ENCODE measurements around the gene KCNJ9. TPM values are rescaled to one million over a fixed set of nuclear protein-coding genes. Genes with fewer than 3 reads are reported as not detected.
A peak's percentile ranks its signal among the peaks of the same experiment; 100 is the strongest.

Gene KCNJ9
- total RNA-seq, 2 donors from 2014 or later, result not detected

DNA sequence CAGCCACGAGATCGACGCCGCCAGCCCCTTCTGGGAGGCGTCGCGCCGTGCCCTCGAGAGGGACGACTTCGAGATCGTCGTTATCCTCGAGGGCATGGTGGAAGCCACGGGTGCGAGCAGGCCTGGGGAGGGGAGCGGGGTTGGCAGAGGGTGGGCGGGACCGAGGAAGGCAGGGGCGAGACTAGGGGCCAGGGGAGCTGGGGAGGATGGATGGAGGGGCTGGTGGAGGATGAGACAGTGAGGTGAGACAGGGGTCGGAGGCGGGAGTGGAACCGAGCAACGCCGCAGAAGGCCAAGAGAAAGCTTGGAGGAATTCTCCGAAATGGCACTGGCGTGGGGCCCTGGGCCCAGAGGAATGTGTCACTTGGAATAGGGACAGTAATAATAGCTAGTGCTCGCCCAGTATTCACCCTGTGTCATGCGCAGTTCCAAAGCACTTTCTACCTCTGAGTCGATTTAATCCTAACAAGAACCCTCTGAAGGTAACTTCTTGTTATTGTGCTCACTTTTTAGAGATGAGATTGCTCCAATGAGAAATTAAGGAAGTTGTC is 3.5 kb downstream of the KCNJ9 start:
- TF ChIP-seq, protein P1, sequence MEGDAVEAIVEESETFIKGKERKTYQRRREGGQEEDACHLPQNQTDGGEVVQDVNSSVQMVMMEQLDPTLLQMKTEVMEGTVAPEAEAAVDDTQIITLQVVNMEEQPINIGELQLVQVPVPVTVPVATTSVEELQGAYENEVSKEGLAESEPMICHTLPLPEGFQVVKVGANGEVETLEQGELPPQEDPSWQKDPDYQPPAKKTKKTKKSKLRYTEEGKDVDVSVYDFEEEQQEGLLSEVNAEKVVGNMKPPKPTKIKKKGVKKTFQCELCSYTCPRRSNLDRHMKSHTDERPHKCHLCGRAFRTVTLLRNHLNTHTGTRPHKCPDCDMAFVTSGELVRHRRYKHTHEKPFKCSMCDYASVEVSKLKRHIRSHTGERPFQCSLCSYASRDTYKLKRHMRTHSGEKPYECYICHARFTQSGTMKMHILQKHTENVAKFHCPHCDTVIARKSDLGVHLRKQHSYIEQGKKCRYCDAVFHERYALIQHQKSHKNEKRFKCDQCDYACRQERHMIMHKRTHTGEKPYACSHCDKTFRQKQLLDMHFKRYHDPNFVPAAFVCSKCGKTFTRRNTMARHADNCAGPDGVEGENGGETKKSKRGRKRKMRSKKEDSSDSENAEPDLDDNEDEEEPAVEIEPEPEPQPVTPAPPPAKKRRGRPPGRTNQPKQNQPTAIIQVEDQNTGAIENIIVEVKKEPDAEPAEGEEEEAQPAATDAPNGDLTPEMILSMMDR (IDR thresholded peaks at IDR 0.05), result no peak
- no peak for TF ChIP-seq POLR2A (IDR thresholded peaks at IDR 0.05)
- DNase-seq (no peak), ATAC-seq (no peak)
- intact Hi-C loops (cut with DNase I), result loop anchor here (5.0 kb wide), 2 partner anchors 33 to 143 kb away; no protein-coding TSS in a partner anchor
- no peak overlapping the region for H3K27ac ChIP-seq
- H3K4me3 ChIP-seq, result no peak overlapping the region
- peaks cover 0 to 14% of the 10 kb centered on the region in 2 donors for H3K27me3 ChIP-seq
- peaks cover 15% of the 10 kb centered on the region for H3K4me1 ChIP-seq
- no peaks in the 10 kb centered on the region for H3K9me3 ChIP-seq
- WGBS, 2 donors, result 69 to 84% methylated on average over 23 to 26 of the region's 30 CpGs
- H3K36me3 ChIP-seq (replicated peaks in 1 of 2; ENCODE audit: insufficient read depth in 1 of 2, low read depth in 2 of 2), result no peaks in the 10 kb centered on the region

GRCh38 chr1:160085686-160086455 is 4.5 kb downstream of the KCNJ9 start:
- DNase-seq (peak; percentile 77 to 87 (median 81)), ATAC-seq (peak; percentile 43)
- H3K4me3 ChIP-seq, result no peak overlapping the region
- peaks cover 15% of the 10 kb centered on the region for H3K4me1 ChIP-seq
- H3K9me3 ChIP-seq, result no peaks in the 10 kb centered on the region
- H3K27me3 ChIP-seq, result peaks cover 0 to 8% of the 10 kb centered on the region in 2 donors
- no peak overlapping the region for H3K27ac ChIP-seq
- intact Hi-C loops (cut with DNase I), result loop anchor here (5.0 kb wide), 2 partner anchors 34 to 144 kb away; no protein-coding TSS in a partner anchor
- no peaks in the 10 kb centered on the region for H3K36me3 ChIP-seq (replicated peaks in 1 of 2; ENCODE audit: insufficient read depth in 1 of 2, low read depth in 2 of 2)
- 40 to 47% methylated on average over 19 of the region's 19 CpGs for WGBS, 2 donors
- TF ChIP-seq POLR2A (IDR thresholded peaks at IDR 0.05), result no peak
- TF ChIP-seq, protein P1 (IDR thresholded peaks at IDR 0.05), result peak; percentile 65 to 86 (median 76)

DNA sequence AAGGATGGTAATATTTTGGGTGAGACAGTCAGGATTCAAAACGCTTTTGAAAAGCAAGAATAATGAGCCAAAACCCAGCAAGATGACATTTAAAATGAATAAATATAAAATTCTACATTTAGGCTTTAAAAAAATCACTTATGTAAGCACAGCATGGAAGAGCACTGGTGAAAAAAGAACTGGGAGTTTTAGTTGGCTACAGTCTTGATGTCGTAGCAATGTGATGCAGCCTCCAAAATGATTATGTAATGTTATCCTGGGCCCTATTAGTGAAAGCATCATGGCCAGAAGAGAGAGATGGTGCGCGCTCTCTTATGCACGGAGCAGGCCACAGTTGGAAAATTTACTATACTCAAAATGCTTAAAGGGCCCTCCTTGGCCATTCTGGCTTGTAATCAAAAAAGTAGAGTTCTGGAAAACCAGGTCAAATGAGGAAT is 5.1 kb downstream of the KCNJ9 start:
- intact Hi-C loops (cut with DNase I), result loop anchor here (5.0 kb wide), 2 partner anchors 34 to 144 kb away; no protein-coding TSS in a partner anchor
- H3K9me3 ChIP-seq, result no peaks in the 10 kb centered on the region
- H3K27me3 ChIP-seq, result peaks cover 0 to 2% of the 10 kb centered on the region in 2 donors
- H3K4me1 ChIP-seq, result peaks cover 15% of the 10 kb centered on the region
- 75% methylated on average over 5 of the region's 5 CpGs for WGBS, 2 donors
- no peak overlapping the region for H3K27ac ChIP-seq
- H3K36me3 ChIP-seq (replicated peaks in 1 of 2; ENCODE audit: insufficient read depth in 1 of 2, low read depth in 2 of 2), result peaks cover 0 to 5% of the 10 kb centered on the region in 2 donors
- TF ChIP-seq, protein P1 (IDR thresholded peaks at IDR 0.05), result no peak
- TF ChIP-seq POLR2A (IDR thresholded peaks at IDR 0.05), result no peak
- H3K4me3 ChIP-seq, result no peak overlapping the region
- ATAC-seq, result no peak
- DNase-seq, result no peak

DNA sequence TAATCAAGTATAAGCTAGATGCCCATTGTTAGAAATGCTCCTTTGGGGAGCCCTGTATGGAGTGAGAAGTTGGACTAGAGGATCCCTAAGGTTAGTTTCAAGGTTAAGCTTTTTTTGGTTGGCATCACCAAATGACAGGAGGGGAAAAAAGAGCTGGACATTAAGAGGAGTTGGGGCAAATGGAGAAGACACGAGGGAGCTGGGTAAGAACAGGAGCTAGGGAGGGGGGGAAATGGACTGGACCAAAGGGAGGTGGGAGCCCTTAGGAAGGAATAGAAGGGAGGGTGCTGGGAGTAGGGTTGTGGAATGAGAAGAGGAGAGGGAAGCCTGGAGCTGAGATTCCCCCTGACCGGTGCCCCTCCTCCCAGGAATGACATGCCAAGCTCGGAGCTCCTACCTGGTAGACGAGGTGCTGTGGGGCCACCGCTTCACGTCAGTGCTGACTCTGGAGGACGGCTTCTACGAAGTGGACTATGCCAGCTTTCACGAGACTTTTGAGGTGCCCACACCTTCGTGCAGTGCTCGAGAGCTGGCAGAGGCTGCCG is 5.9 kb downstream of the KCNJ9 start:
- DNase-seq, result no peak
- ATAC-seq, result no peak
- no peak overlapping the region for H3K27ac ChIP-seq
- H3K4me3 ChIP-seq, result no peak overlapping the region
- no peak for TF ChIP-seq POLR2A (IDR thresholded peaks at IDR 0.05)
- TF ChIP-seq, protein P1 (IDR thresholded peaks at IDR 0.05), result no peak
- H3K27me3 ChIP-seq, result no peaks in the 10 kb centered on the region
- intact Hi-C loops (cut with DNase I), result loop anchor here (5.0 kb wide), 2 partner anchors 35 to 145 kb away; no protein-coding TSS in a partner anchor
- peaks cover 0 to 8% of the 10 kb centered on the region in 2 donors for H3K36me3 ChIP-seq (replicated peaks in 1 of 2; ENCODE audit: insufficient read depth in 1 of 2, low read depth in 2 of 2)
- H3K4me1 ChIP-seq, result peaks cover 15% of the 10 kb centered on the region
- 91 to 92% methylated on average over 12 of the region's 12 CpGs for WGBS, 2 donors
- no peaks in the 10 kb centered on the region for H3K9me3 ChIP-seq
